ENCODE data around the gene RELL2. TPM values are rescaled to one million over a fixed set of nuclear protein-coding genes. Genes with fewer than 3 reads are reported as not detected.

RELL2 gene
- total RNA-seq, 1 donor from 2014 or later: 5.6 TPM

DNA sequence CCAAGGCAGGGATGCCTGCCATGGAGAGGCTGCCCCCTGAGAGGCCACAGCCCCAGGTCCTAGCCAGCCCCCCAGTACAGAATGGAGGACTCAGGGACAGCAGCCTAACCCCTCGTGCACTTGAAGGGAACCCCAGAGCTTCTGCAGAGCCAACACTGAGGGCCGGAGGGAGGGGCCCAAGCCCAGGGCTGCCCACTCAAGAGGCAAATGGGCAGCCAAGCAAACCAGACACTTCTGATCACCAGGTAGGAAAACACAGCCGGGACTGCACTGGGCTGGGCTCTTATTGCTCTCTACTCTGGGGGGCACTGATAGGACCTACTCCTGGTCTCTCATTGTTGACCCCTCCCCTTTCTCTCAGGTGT, 3.2 kb downstream of the RELL2 start:
- TF ChIP-seq, protein P1, sequence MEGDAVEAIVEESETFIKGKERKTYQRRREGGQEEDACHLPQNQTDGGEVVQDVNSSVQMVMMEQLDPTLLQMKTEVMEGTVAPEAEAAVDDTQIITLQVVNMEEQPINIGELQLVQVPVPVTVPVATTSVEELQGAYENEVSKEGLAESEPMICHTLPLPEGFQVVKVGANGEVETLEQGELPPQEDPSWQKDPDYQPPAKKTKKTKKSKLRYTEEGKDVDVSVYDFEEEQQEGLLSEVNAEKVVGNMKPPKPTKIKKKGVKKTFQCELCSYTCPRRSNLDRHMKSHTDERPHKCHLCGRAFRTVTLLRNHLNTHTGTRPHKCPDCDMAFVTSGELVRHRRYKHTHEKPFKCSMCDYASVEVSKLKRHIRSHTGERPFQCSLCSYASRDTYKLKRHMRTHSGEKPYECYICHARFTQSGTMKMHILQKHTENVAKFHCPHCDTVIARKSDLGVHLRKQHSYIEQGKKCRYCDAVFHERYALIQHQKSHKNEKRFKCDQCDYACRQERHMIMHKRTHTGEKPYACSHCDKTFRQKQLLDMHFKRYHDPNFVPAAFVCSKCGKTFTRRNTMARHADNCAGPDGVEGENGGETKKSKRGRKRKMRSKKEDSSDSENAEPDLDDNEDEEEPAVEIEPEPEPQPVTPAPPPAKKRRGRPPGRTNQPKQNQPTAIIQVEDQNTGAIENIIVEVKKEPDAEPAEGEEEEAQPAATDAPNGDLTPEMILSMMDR (IDR thresholded peaks at IDR 0.05): no peak
- TF ChIP-seq POLR2A (IDR thresholded peaks at IDR 0.05): no peak
- TF ChIP-seq POLR2AphosphoS5 (IDR thresholded peaks at IDR 0.05; ENCODE audit: insufficient read depth in 1 of 2, low read depth in 1 of 2): no peak
- peaks cover 0 to 26% of the 10 kb centered on the region in 2 donors for H3K36me3 ChIP-seq

DNA sequence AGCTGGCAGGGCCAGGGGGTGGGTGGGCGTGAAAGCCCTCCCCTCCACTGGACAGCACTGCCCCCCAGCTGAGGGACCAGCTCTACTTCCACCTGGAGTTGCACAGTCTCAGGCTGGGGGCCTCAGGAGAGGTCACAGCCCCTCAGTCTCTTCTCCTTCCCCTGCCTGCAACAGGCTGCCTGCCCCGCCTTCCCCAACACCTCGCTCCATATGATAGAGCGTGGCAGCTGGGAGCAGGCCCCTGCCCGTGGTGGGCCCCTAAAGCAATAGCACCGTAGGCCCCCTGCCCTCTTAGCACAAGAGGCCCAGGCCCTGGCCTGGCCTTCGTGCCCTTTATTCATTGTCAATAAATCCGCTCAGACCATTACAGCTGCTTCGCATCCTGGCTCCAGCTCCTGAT, 3.9 kb downstream of the RELL2 start:
- no peak overlapping the region for H3K4me3 ChIP-seq
- peaks cover 18% of the 10 kb centered on the region for H3K4me1 ChIP-seq
- TF ChIP-seq, protein P1 (IDR thresholded peaks at IDR 0.05): no peak
- no peak for TF ChIP-seq POLR2A (IDR thresholded peaks at IDR 0.05)
- TF ChIP-seq POLR2AphosphoS5 (IDR thresholded peaks at IDR 0.05; ENCODE audit: insufficient read depth in 1 of 2, low read depth in 1 of 2): no peak
- intact Hi-C loops (cut with DNase I): no loop called here
- peaks cover 0 to 29% of the 10 kb centered on the region in 2 donors for H3K36me3 ChIP-seq
- H3K27ac ChIP-seq: no peak overlapping the region
- no peaks in the 10 kb centered on the region for H3K27me3 ChIP-seq
- no peak for DNase-seq (ENCODE audit: extremely low spot score in 2 of 2)
- H3K9me3 ChIP-seq: no peaks in the 10 kb centered on the region

More for the DNA sequence above, 3.2 kb downstream of the RELL2 start:
- intact Hi-C loops (cut with DNase I): no loop called here
- H3K27ac ChIP-seq: no peak overlapping the region
- H3K4me1 ChIP-seq: peaks cover 25% of the 10 kb centered on the region
- no peak overlapping the region for H3K4me3 ChIP-seq
- no peaks in the 10 kb centered on the region for H3K27me3 ChIP-seq
- H3K9me3 ChIP-seq: no peaks in the 10 kb centered on the region
- DNase-seq (ENCODE audit: extremely low spot score in 2 of 2): no peak

DNA sequence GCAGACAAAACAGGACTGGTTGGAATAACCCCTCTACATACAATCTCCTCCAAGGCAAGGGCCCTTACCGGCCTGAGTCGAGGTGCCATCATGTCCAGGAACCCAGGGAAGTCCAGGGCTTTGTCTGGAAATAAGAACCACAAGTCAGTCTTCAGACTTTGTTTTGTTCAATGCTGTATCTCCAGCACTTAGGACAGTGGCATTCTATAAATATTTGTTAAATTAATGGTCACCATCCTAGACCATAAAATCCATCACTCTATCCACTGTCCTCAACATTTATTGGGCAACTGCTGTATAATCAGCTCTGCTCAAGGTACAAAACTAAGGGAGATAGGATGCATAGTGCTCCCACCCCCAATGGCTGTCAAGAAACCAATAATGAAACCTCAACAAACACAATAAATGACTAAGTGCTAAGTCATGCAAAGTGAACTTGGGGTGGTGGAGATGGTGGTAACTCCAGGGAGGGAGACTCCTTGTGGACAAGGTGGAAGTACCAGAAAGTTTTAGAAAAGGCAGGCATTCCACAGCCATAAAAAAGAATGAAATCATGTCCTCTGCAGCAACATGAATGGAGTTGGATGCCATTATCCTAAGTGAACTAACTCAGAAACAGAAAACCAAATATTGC, 5.0 kb downstream of the RELL2 start:
- no peak for DNase-seq (ENCODE audit: extremely low spot score in 2 of 2)
- Histone ChIP-seq H3K9me3 (no peaks in the 10 kb centered on the region), H3K27ac (no peak overlapping the region), H3K36me3 (peaks cover 0 to 29% of the 10 kb centered on the region in 2 donors), H3K4me3 (no peak overlapping the region), H3K27me3 (no peaks in the 10 kb centered on the region), H3K4me1 (peaks cover 14% of the 10 kb centered on the region)
- intact Hi-C loops (cut with DNase I): no loop called here
- TF ChIP-seq POLR2AphosphoS5 (IDR thresholded peaks at IDR 0.05; ENCODE audit: insufficient read depth in 1 of 2, low read depth in 1 of 2): no peak
- no peak for TF ChIP-seq POLR2A (IDR thresholded peaks at IDR 0.05)
- TF ChIP-seq, protein P1 (IDR thresholded peaks at IDR 0.05): no peak

DNA sequence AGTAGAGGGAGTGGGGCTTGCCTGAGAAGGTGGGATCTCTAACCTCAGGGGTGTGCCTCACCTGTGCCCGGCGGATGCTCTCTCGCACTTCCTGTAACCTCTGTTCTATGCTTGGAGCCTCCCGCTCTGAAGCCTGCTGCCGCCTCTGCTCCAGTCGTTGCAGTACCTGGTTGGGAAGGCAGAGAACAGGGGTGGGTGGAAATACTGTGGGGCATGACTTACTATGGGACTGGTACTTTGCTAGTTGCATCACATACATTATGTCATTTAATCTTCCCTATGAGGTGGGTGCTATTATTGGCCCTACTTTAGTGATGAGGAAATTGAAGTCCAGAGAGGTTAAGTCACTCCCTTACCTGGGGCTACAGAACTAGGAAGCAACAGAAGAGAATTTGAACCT, 9.2 kb downstream of the RELL2 start:
- no peak for TF ChIP-seq POLR2A (IDR thresholded peaks at IDR 0.05)
- TF ChIP-seq POLR2AphosphoS5 (IDR thresholded peaks at IDR 0.05; ENCODE audit: insufficient read depth in 1 of 2, low read depth in 1 of 2): no peak
- TF ChIP-seq, protein P1 (IDR thresholded peaks at IDR 0.05): no peak
- H3K4me3 ChIP-seq: no peak overlapping the region
- intact Hi-C loops (cut with DNase I): no loop called here
- no peak for DNase-seq (ENCODE audit: extremely low spot score in 2 of 2)
- H3K9me3 ChIP-seq: no peaks in the 10 kb centered on the region
- no peaks in the 10 kb centered on the region for H3K27me3 ChIP-seq
- peaks cover 16% of the 10 kb centered on the region for H3K4me1 ChIP-seq
- H3K27ac ChIP-seq: no peak overlapping the region
- H3K36me3 ChIP-seq: peaks cover 0 to 36% of the 10 kb centered on the region in 2 donors

DNA sequence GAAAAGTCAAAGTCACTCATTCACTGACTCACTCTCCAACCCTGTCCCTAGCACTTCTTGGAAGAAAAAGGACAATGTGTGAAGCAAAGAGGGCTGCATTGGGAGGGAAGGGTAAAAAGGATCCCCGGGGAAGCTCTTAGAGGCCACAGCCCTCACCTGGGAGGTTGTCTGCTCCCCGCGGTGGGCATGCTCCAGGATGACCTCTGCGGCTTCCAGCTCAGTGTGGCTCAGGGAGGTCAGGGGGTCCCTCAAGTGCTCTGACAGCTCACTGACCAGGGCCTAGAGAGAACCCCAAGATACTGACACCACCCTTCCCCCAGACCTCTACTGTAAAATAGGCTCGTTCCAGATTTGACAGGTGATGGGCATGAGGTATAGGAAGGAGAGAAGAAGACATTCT, 10.4 kb downstream of the RELL2 start:
- H3K4me1 ChIP-seq: peaks cover 20% of the 10 kb centered on the region
- no peaks in the 10 kb centered on the region for H3K9me3 ChIP-seq
- no peak overlapping the region for H3K27ac ChIP-seq
- DNase-seq (ENCODE audit: extremely low spot score in 2 of 2): no peak
- no peak overlapping the region for H3K4me3 ChIP-seq
- TF ChIP-seq POLR2AphosphoS5 (IDR thresholded peaks at IDR 0.05; ENCODE audit: insufficient read depth in 1 of 2, low read depth in 1 of 2) (no peak), POLR2A (IDR thresholded peaks at IDR 0.05) (no peak)
- TF ChIP-seq, protein P1 (IDR thresholded peaks at IDR 0.05): no peak
- H3K27me3 ChIP-seq: no peaks in the 10 kb centered on the region
- intact Hi-C loops (cut with DNase I): no loop called here
- H3K36me3 ChIP-seq: peaks cover 0 to 33% of the 10 kb centered on the region in 2 donors

Measured in vagina (tissue), 2 donors.